Measurements from ENCODE around the gene ADSS2.

The ADSS2 gene

GRCh38 chr1:244397131-244397530 lies 54.6 kb downstream of the ADSS2 start:
- H3K36me3 ChIP-seq (ENCODE audit: control insufficient read depth, insufficient read depth, low read length), result peaks cover 16% of the 10 kb centered on the region
- H3K27me3 ChIP-seq (ENCODE audit: control insufficient read depth, insufficient read depth, low read length), result no peaks in the 10 kb centered on the region
- peaks cover 20% of the 10 kb centered on the region; the same call in 1 of the 2 replicates for H3K9me3 ChIP-seq (ENCODE audit: control insufficient read depth, insufficient read depth, low read depth, low read length)
- H3K4me3 ChIP-seq (ENCODE audit: low read depth, low read length), result no peak overlapping the region
- H3K9ac ChIP-seq (ENCODE audit: low read length), result no peak overlapping the region
- H3K4me1 ChIP-seq (ENCODE audit: control insufficient read depth, insufficient read depth, low read length), result peaks cover 8% of the 10 kb centered on the region; the same call in 1 of the 2 replicates
- H3K27ac ChIP-seq (ENCODE audit: low read depth, low read length), result no peak overlapping the region

GRCh38 chr1:244395965-244396364 lies 55.7 kb downstream of the ADSS2 start:
- peaks cover 9% of the 10 kb centered on the region; the same call in 1 of the 2 replicates for H3K9me3 ChIP-seq (ENCODE audit: control insufficient read depth, insufficient read depth, low read depth, low read length)
- peaks cover 8% of the 10 kb centered on the region; the same call in 1 of the 2 replicates for H3K4me1 ChIP-seq (ENCODE audit: control insufficient read depth, insufficient read depth, low read length)
- H3K27me3 ChIP-seq (ENCODE audit: control insufficient read depth, insufficient read depth, low read length), result no peaks in the 10 kb centered on the region
- peaks cover 4% of the 10 kb centered on the region for H3K36me3 ChIP-seq (ENCODE audit: control insufficient read depth, insufficient read depth, low read length)
- no peak overlapping the region for H3K27ac ChIP-seq (ENCODE audit: low read depth, low read length)
- no peak overlapping the region for H3K9ac ChIP-seq (ENCODE audit: low read length)
- H3K4me3 ChIP-seq (ENCODE audit: low read depth, low read length), result no peak overlapping the region

- Histone ChIP-seq H3K4me1 (ENCODE audit: control insufficient read depth, insufficient read depth, low read length) (peaks cover 8% of the 10 kb centered on the region; the same call in 1 of the 2 replicates), H3K27me3 (ENCODE audit: control insufficient read depth, insufficient read depth, low read length) (no peaks in the 10 kb centered on the region), H3K36me3 (ENCODE audit: control insufficient read depth, insufficient read depth, low read length) (peaks cover 4% of the 10 kb centered on the region; the same call in 1 of the 2 replicates), H3K27ac (ENCODE audit: low read depth, low read length) (no peak overlapping the region), H3K9ac (ENCODE audit: low read length) (no peak overlapping the region), H3K4me3 (ENCODE audit: low read depth, low read length) (no peak overlapping the region), H3K9me3 (ENCODE audit: control insufficient read depth, insufficient read depth, low read depth, low read length) (peaks cover 2% of the 10 kb centered on the region; the same call in 1 of the 2 replicates)
Measured at GRCh38 chr1:244394826-244395765, 56.6 kb downstream of the ADSS2 start.

- Histone ChIP-seq H3K9me3 (ENCODE audit: control insufficient read depth, insufficient read depth, low read depth, low read length) (no peaks in the 10 kb centered on the region), H3K27ac (ENCODE audit: low read depth, low read length) (no peak overlapping the region), H3K9ac (ENCODE audit: low read length) (no peak overlapping the region), H3K27me3 (ENCODE audit: control insufficient read depth, insufficient read depth, low read length) (no peaks in the 10 kb centered on the region), H3K36me3 (ENCODE audit: control insufficient read depth, insufficient read depth, low read length) (0 out of 2 replicates have a peak, but pooled peaks cover 4% of the 10 kb centered on the region), H3K4me1 (ENCODE audit: control insufficient read depth, insufficient read depth, low read length) (peaks cover 8% of the 10 kb centered on the region; the same call in 1 of the 2 replicates), H3K4me3 (ENCODE audit: low read depth, low read length) (no peak overlapping the region)
Measured at GRCh38 chr1:244394346-244394745, 57.4 kb downstream of the ADSS2 start.

- Histone ChIP-seq H3K27ac (ENCODE audit: low read depth, low read length) (no peak overlapping the region), H3K36me3 (ENCODE audit: control insufficient read depth, insufficient read depth, low read length) (0 out of 2 replicates have a peak, but pooled peaks cover 4% of the 10 kb centered on the region), H3K4me1 (ENCODE audit: control insufficient read depth, insufficient read depth, low read length) (peaks cover 8% of the 10 kb centered on the region), H3K9me3 (ENCODE audit: control insufficient read depth, insufficient read depth, low read depth, low read length) (no peaks in the 10 kb centered on the region), H3K4me3 (ENCODE audit: low read depth, low read length) (no peak overlapping the region), H3K27me3 (ENCODE audit: control insufficient read depth, insufficient read depth, low read length) (no peaks in the 10 kb centered on the region), H3K9ac (ENCODE audit: low read length) (no peak overlapping the region)
Measured at GRCh38 chr1:244393604-244394176, 58.0 kb downstream of the ADSS2 start.

- no peaks in the 10 kb centered on the region for H3K27me3 ChIP-seq (ENCODE audit: control insufficient read depth, insufficient read depth, low read length)
- H3K9ac ChIP-seq (ENCODE audit: low read length), result no peak overlapping the region
- H3K4me3 ChIP-seq (ENCODE audit: low read depth, low read length), result no peak overlapping the region
- H3K36me3 ChIP-seq (ENCODE audit: control insufficient read depth, insufficient read depth, low read length), result no peaks in the 10 kb centered on the region
- peaks cover 3% of the 10 kb centered on the region for H3K4me1 ChIP-seq (ENCODE audit: control insufficient read depth, insufficient read depth, low read length)
- no peak overlapping the region for H3K27ac ChIP-seq (ENCODE audit: low read depth, low read length)
- no peaks in the 10 kb centered on the region for H3K9me3 ChIP-seq (ENCODE audit: control insufficient read depth, insufficient read depth, low read depth, low read length)
Measured at GRCh38 chr1:244391761-244392160, 59.9 kb downstream of the ADSS2 start.

- Histone ChIP-seq H3K4me3 (ENCODE audit: low read depth, low read length) (no peak overlapping the region), H3K27me3 (ENCODE audit: control insufficient read depth, insufficient read depth, low read length) (no peaks in the 10 kb centered on the region), H3K9ac (ENCODE audit: low read length) (no peak overlapping the region), H3K36me3 (ENCODE audit: control insufficient read depth, insufficient read depth, low read length) (no peaks in the 10 kb centered on the region), H3K4me1 (ENCODE audit: control insufficient read depth, insufficient read depth, low read length) (no peaks in the 10 kb centered on the region; the same call in 1 of the 2 replicates), H3K9me3 (ENCODE audit: control insufficient read depth, insufficient read depth, low read depth, low read length) (no peaks in the 10 kb centered on the region), H3K27ac (ENCODE audit: low read depth, low read length) (no peak overlapping the region)
Measured at GRCh38 chr1:244388961-244389360, 62.7 kb downstream of the ADSS2 start.

- no peak overlapping the region for H3K27ac ChIP-seq (ENCODE audit: low read depth, low read length)
- no peak overlapping the region for H3K9ac ChIP-seq (ENCODE audit: low read length)
- no peak overlapping the region for H3K4me3 ChIP-seq (ENCODE audit: low read depth, low read length)
- H3K9me3 ChIP-seq (ENCODE audit: control insufficient read depth, insufficient read depth, low read depth, low read length), result no peaks in the 10 kb centered on the region
- no peaks in the 10 kb centered on the region for H3K36me3 ChIP-seq (ENCODE audit: control insufficient read depth, insufficient read depth, low read length)
- no peaks in the 10 kb centered on the region; the same call in 1 of the 2 replicates for H3K4me1 ChIP-seq (ENCODE audit: control insufficient read depth, insufficient read depth, low read length)
- H3K27me3 ChIP-seq (ENCODE audit: control insufficient read depth, insufficient read depth, low read length), result no peaks in the 10 kb centered on the region
Measured at GRCh38 chr1:244387415-244387814, 64.3 kb downstream of the ADSS2 start.

GRCh38 chr1:244386595-244386994 lies 65.1 kb downstream of the ADSS2 start:
- no peak overlapping the region for H3K4me3 ChIP-seq (ENCODE audit: low read depth, low read length)
- H3K27me3 ChIP-seq (ENCODE audit: control insufficient read depth, insufficient read depth, low read length), result no peaks in the 10 kb centered on the region
- H3K9me3 ChIP-seq (ENCODE audit: control insufficient read depth, insufficient read depth, low read depth, low read length), result no peaks in the 10 kb centered on the region
- H3K4me1 ChIP-seq (ENCODE audit: control insufficient read depth, insufficient read depth, low read length), result no peaks in the 10 kb centered on the region; the same call in 1 of the 2 replicates
- no peaks in the 10 kb centered on the region for H3K36me3 ChIP-seq (ENCODE audit: control insufficient read depth, insufficient read depth, low read length)
- no peak overlapping the region for H3K9ac ChIP-seq (ENCODE audit: low read length)
- H3K27ac ChIP-seq (ENCODE audit: low read depth, low read length), result no peak overlapping the region

GRCh38 chr1:244384066-244384465 lies 67.6 kb downstream of the ADSS2 start:
- H3K4me3 ChIP-seq (ENCODE audit: low read depth, low read length), result no peak overlapping the region
- H3K9ac ChIP-seq (ENCODE audit: low read length), result no peak overlapping the region

More at GRCh38 chr1:244384066-244384465, 67.6 kb downstream of the ADSS2 start:
- no peaks in the 10 kb centered on the region; the same call in none of the 2 replicates for H3K4me1 ChIP-seq (ENCODE audit: control insufficient read depth, insufficient read depth, low read length)
- no peaks in the 10 kb centered on the region for H3K9me3 ChIP-seq (ENCODE audit: control insufficient read depth, insufficient read depth, low read depth, low read length)
- H3K27ac ChIP-seq (ENCODE audit: low read depth, low read length), result no peak overlapping the region
- H3K27me3 ChIP-seq (ENCODE audit: control insufficient read depth, insufficient read depth, low read length), result no peaks in the 10 kb centered on the region
- H3K36me3 ChIP-seq (ENCODE audit: control insufficient read depth, insufficient read depth, low read length), result no peaks in the 10 kb centered on the region
